CD4-positive, alpha-beta T cell treated with Interleukin-6 at 100 ng/mL for 8 hours (primary cell): ENCODE results near the gene MGRN1.
A peak's percentile ranks its signal among the peaks of the same experiment; 100 is the strongest.

ENCODE experiments used
- DNase-seq: peaks from one replicate; pipeline ENCODE4 v3.0.0-alpha.2; 2020; ENCODE audit warnings: mixed read lengths, low spot score

The MGRN1 gene

GRCh38 chr16:4624015-4624826, at the start of gene MGRN1:
Gene MGRN1, plus strand, starts transcription at chr16:4624826. Its CDS starts 135 bp downstream, at chr16:4624961.
- peak; percentile 93 for DNase-seq

GRCh38 chr16:4574919-4575705, 49.5 kb upstream of the MGRN1 start:
- DNase-seq, result no peak

- DNase-seq, result no peak
Observed at GRCh38 chr16:4576008-4576407, 48.6 kb upstream of the MGRN1 start.

GRCh38 chr16:4578961-4579530, 45.6 kb upstream of the MGRN1 start:
- no peak for DNase-seq

- no peak for DNase-seq
Observed at GRCh38 chr16:4580250-4580649, 44.4 kb upstream of the MGRN1 start.

- no peak for DNase-seq
Observed at GRCh38 chr16:4583906-4584305, 40.7 kb upstream of the MGRN1 start.

- no peak for DNase-seq
Observed at GRCh38 chr16:4586291-4586690, 38.3 kb upstream of the MGRN1 start.

- DNase-seq, result no peak
Observed at GRCh38 chr16:4588386-4588785, 36.2 kb upstream of the MGRN1 start.

GRCh38 chr16:4588961-4589360, 35.7 kb upstream of the MGRN1 start:
- no peak for DNase-seq

- no peak for DNase-seq
Observed at GRCh38 chr16:4591191-4591590, 33.4 kb upstream of the MGRN1 start.

- no peak for DNase-seq
Observed at GRCh38 chr16:4591706-4592470, 32.7 kb upstream of the MGRN1 start.

GRCh38 chr16:4593086-4593485, 31.5 kb upstream of the MGRN1 start:
- no peak for DNase-seq

- DNase-seq, result no peak
Observed at GRCh38 chr16:4594433-4595410, 29.9 kb upstream of the MGRN1 start.

GRCh38 chr16:4597174-4597573, 27.5 kb upstream of the MGRN1 start:
- no peak for DNase-seq

- DNase-seq, result no peak
Observed at GRCh38 chr16:4599037-4599436, 25.6 kb upstream of the MGRN1 start.

- no peak for DNase-seq
Observed at GRCh38 chr16:4599545-4599944, 25.1 kb upstream of the MGRN1 start.

GRCh38 chr16:4601036-4601863, 23.4 kb upstream of the MGRN1 start:
- DNase-seq, result no peak

- DNase-seq, result no peak
Observed at GRCh38 chr16:4601864-4602186, 22.8 kb upstream of the MGRN1 start.

GRCh38 chr16:4602331-4602730, 22.3 kb upstream of the MGRN1 start:
- DNase-seq, result no peak

GRCh38 chr16:4603624-4604170, 20.9 kb upstream of the MGRN1 start:
- no peak for DNase-seq
